Upper lobe of left lung (tissue), 6 donors: ENCODE results near the gene TMEM94. TPM values are rescaled to one million over a fixed set of nuclear protein-coding genes. Genes with fewer than 3 reads are reported as not detected.

Experiments used
- ATAC-seq, 2 donors: fragments of 200-7000 bp; cut with Tn5 transposase; one replicate each; pipeline ENCODE4 v1.9.1; 2022; ENCODE audit warnings: mild to moderate bottlenecking in 2 of 2, moderate library complexity in 2 of 2; ENCODE audit not compliant: low FRiP score in 2 of 2
- DNase-seq, 2 donors: peaks; one replicate each; pipeline ENCODE4 v3.0.0-alpha.2; 2019 to 2020
- H3K27ac ChIP-seq, 4 donors: fragments of 200-600 bp; sonication (generic); one replicate each; pipeline ENCODE4 v1.5.1; 2016 to 2019
- H3K27me3 ChIP-seq, 4 donors: fragments of 200-600 bp; sonication (generic); one replicate each; pipeline ENCODE4 v1.5.1; 2017 to 2019
- H3K36me3 ChIP-seq, 4 donors: fragments of 200-600 bp; sonication (generic); one replicate each; pipeline ENCODE4 v1.5.1; 2016 to 2019
- H3K4me1 ChIP-seq, 4 donors: fragments of 200-600 bp; sonication (generic); one replicate each; pipeline ENCODE4 v1.5.1; 2018 to 2019
- H3K4me3 ChIP-seq, 4 donors: fragments of 200-600 bp; sonication (generic); one replicate each; pipeline ENCODE4 v1.5.1; 2017 to 2019; ENCODE audit warnings: mild to moderate bottlenecking in 2 of 4, moderate library complexity in 1 of 4
- H3K9me3 ChIP-seq, 4 donors: fragments of 200-600 bp; sonication (generic); one replicate each; pipeline ENCODE4 v1.5.1; 2018 to 2019
- CTCF ChIP-seq, 6 experiments: fragments of 450-650 bp in 4 of 6; fragments of 200-600 bp in 2 of 6; sonication (generic) in 2 of 6; IDR thresholded peaks; one replicate each; pipeline ENCODE4 v1.5.1; 2016 to 2019; ENCODE audit warnings: antibody characterized with exemption in 6 of 6
- EP300 ChIP-seq, 4 donors: sonication (generic); formaldehyde crosslinking; IDR thresholded peaks; one replicate each; pipeline ENCODE4 v1.5.1; 2017; ENCODE audit warnings: antibody characterized with exemption in 4 of 4, control low read depth in 2 of 4
- POLR2A ChIP-seq, 4 donors: fragments of 450-650 bp; IDR thresholded peaks; one replicate each; pipeline ENCODE4 v1.5.1; 2016 to 2017; ENCODE audit warnings: antibody characterized with exemption in 4 of 4, mild to moderate bottlenecking in 2 of 4
- POLR2AphosphoS5 ChIP-seq, 2 donors: sonication (generic); formaldehyde crosslinking; IDR thresholded peaks; one replicate each; pipeline ENCODE4 v1.5.1; 2017; ENCODE audit warnings: antibody characterized with exemption in 2 of 2
- WGBS, 2 donors: methylation state at CpG; one replicate each; pipeline ENCODE4 v1.1.5; 2017 to 2018; 5-methylcytosine and 5-hydroxymethylcytosine counted together
- total RNA-seq, 6 donors: library from RNA; depleted of rRNA in 4 of 6; stranded (reverse); fragments of >200 nt in 4 of 6; gene quantifications; one replicate each; pipeline versions ENCODE4 v1.1.0 to v1.2.1, GENCODE V29; 2016 to 2021
- donor health status: DM: no; HTN: no; CAD: no; lungs with moderate emphysema.
- donor health status: DM: no; HTN: yes; CAD: no; lungs with severe emphysema.

The TMEM94 gene
- total RNA-seq, 6 donors from 2014 or later: 62.3 to 320 (median 90.5) TPM

- H3K27ac ChIP-seq: peak overlapping the region in 3 of 4 donors; percentile 21 to 57 (median 45)
- peak in 1 of 2 donors; percentile 75 for DNase-seq
- H3K27me3 ChIP-seq: no peaks in the 10 kb centered on the region
- H3K9me3 ChIP-seq: no peaks in the 10 kb centered on the region
- TF ChIP-seq POLR2A (IDR thresholded peaks at IDR 0.05) (no peak), EP300 (IDR thresholded peaks at IDR 0.05) (no peak), CTCF (IDR thresholded peaks at IDR 0.05) (peak; percentile 51 to 71 (median 63)), POLR2AphosphoS5 (IDR thresholded peaks at IDR 0.05) (no peak)
- no peak overlapping the region for H3K4me3 ChIP-seq
- ATAC-seq: peak; percentile 0 to 27
- H3K4me1 ChIP-seq: peaks cover 18 to 58% (median 25%) of the 10 kb centered on the region in 4 donors
- 71 to 80% methylated on average over 15 to 16 of the region's 32 CpGs for WGBS, 2 donors
- H3K36me3 ChIP-seq: peaks cover 0 to 99% (median 61%) of the 10 kb centered on the region in 4 donors
These were observed 48.1 kb downstream of the TMEM94 start for GRCh38 chr17:75504347-75505151.

GRCh38 chr17:75505152-75505409 lies 48.6 kb downstream of the TMEM94 start:
- TF ChIP-seq POLR2AphosphoS5 (IDR thresholded peaks at IDR 0.05): no peak
- no peak for TF ChIP-seq POLR2A (IDR thresholded peaks at IDR 0.05)
- TF ChIP-seq CTCF (IDR thresholded peaks at IDR 0.05): no peak
- no peak for TF ChIP-seq EP300 (IDR thresholded peaks at IDR 0.05)
- Histone ChIP-seq H3K27ac (peak overlapping the region in 2 of 4 donors; percentile 21 to 57), H3K4me1 (peaks cover 13 to 61% (median 27%) of the 10 kb centered on the region in 4 donors), H3K27me3 (no peaks in the 10 kb centered on the region), H3K9me3 (no peaks in the 10 kb centered on the region), H3K4me3 (no peak overlapping the region), H3K36me3 (peaks cover 0 to 94% (median 56%) of the 10 kb centered on the region in 4 donors)
- ATAC-seq: no peak
- WGBS, 2 donors: 84 to 92% methylated on average over 2 to 4 of the region's 4 CpGs
- no peak for DNase-seq

- peak overlapping the region in 1 of 4 donors; percentile 31 for H3K27ac ChIP-seq
- 86 to 93% methylated on average over 11 of the region's 15 CpGs for WGBS, 2 donors
- peaks cover 12 to 67% (median 29%) of the 10 kb centered on the region in 4 donors for H3K4me1 ChIP-seq
- H3K9me3 ChIP-seq: no peaks in the 10 kb centered on the region
- ATAC-seq: no peak
- H3K4me3 ChIP-seq: no peak overlapping the region
- no peak for TF ChIP-seq EP300 (IDR thresholded peaks at IDR 0.05)
- no peak for TF ChIP-seq POLR2A (IDR thresholded peaks at IDR 0.05)
- no peak for TF ChIP-seq CTCF (IDR thresholded peaks at IDR 0.05)
- no peak for TF ChIP-seq POLR2AphosphoS5 (IDR thresholded peaks at IDR 0.05)
- DNase-seq: no peak
- peaks cover 0 to 88% (median 52%) of the 10 kb centered on the region in 4 donors for H3K36me3 ChIP-seq
- H3K27me3 ChIP-seq: no peaks in the 10 kb centered on the region
These were observed 49.2 kb downstream of the TMEM94 start for GRCh38 chr17:75505640-75506039.

- H3K4me1 ChIP-seq: peaks cover 13 to 68% (median 31%) of the 10 kb centered on the region in 4 donors
- no peaks in the 10 kb centered on the region for H3K9me3 ChIP-seq
- ATAC-seq (no peak), DNase-seq (peak in 1 of 2 donors; percentile 55)
- H3K4me3 ChIP-seq: no peak overlapping the region
- no peaks in the 10 kb centered on the region for H3K27me3 ChIP-seq
- TF ChIP-seq EP300 (IDR thresholded peaks at IDR 0.05): no peak
- TF ChIP-seq POLR2A (IDR thresholded peaks at IDR 0.05): no peak
- TF ChIP-seq POLR2AphosphoS5 (IDR thresholded peaks at IDR 0.05): no peak
- no peak for TF ChIP-seq CTCF (IDR thresholded peaks at IDR 0.05)
- H3K36me3 ChIP-seq: peaks cover 0 to 83% (median 49%) of the 10 kb centered on the region in 4 donors
- 89 to 92% methylated on average over 9 to 21 of the region's 21 CpGs for WGBS, 2 donors
- H3K27ac ChIP-seq: peak overlapping the region in 3 of 4 donors; percentile 30 to 94 (median 92)
These were observed 49.7 kb downstream of the TMEM94 start for GRCh38 chr17:75506134-75506533.
